ENCODE measurements around the gene SLX9.
A peak's percentile ranks its signal among the peaks of the same experiment; 100 is the strongest.
"Not testable (repeated sequence)": the region's sequence is repeated elsewhere in the genome, so short reads cannot be mapped to it uniquely, and the experiment has no call there.

Gene SLX9

DNA sequence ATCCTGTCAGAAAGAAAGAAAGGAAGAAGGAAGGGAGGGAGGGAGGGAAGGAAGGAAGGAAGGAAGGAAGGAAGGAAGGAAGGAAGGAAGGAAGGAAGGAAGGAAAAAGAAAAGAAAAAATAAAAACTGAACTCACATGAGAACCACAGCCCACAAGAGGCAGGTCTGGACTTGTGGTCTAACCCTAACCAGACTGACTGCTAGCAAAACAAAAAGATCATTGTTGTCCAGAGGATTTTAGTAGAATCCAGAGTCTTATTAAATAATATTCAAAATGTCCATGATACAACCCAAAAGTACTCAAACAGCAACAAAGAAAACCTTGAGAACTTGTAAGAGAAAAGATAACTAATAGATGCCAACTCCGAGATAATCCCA lies 14.5 kb upstream of the SLX9 start:
- DNase-seq (ENCODE audit: low spot score): no peak
- TF ChIP-seq, protein P1, sequence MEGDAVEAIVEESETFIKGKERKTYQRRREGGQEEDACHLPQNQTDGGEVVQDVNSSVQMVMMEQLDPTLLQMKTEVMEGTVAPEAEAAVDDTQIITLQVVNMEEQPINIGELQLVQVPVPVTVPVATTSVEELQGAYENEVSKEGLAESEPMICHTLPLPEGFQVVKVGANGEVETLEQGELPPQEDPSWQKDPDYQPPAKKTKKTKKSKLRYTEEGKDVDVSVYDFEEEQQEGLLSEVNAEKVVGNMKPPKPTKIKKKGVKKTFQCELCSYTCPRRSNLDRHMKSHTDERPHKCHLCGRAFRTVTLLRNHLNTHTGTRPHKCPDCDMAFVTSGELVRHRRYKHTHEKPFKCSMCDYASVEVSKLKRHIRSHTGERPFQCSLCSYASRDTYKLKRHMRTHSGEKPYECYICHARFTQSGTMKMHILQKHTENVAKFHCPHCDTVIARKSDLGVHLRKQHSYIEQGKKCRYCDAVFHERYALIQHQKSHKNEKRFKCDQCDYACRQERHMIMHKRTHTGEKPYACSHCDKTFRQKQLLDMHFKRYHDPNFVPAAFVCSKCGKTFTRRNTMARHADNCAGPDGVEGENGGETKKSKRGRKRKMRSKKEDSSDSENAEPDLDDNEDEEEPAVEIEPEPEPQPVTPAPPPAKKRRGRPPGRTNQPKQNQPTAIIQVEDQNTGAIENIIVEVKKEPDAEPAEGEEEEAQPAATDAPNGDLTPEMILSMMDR (IDR thresholded peaks at IDR 0.05; ENCODE audit: extremely low read depth, missing control alignments): no peak

GRCh38 chr21:44926331-44927101 lies 13.3 kb upstream of the SLX9 start:
- no peak for DNase-seq (ENCODE audit: low spot score)
- TF ChIP-seq, protein P1 (IDR thresholded peaks at IDR 0.05; ENCODE audit: extremely low read depth, missing control alignments): no peak

- DNase-seq (ENCODE audit: low spot score): no peak
- TF ChIP-seq, protein P1 (IDR thresholded peaks at IDR 0.05; ENCODE audit: extremely low read depth, missing control alignments): no peak
Observed at GRCh38 chr21:44927259-44927586, 12.6 kb upstream of the SLX9 start.

DNA sequence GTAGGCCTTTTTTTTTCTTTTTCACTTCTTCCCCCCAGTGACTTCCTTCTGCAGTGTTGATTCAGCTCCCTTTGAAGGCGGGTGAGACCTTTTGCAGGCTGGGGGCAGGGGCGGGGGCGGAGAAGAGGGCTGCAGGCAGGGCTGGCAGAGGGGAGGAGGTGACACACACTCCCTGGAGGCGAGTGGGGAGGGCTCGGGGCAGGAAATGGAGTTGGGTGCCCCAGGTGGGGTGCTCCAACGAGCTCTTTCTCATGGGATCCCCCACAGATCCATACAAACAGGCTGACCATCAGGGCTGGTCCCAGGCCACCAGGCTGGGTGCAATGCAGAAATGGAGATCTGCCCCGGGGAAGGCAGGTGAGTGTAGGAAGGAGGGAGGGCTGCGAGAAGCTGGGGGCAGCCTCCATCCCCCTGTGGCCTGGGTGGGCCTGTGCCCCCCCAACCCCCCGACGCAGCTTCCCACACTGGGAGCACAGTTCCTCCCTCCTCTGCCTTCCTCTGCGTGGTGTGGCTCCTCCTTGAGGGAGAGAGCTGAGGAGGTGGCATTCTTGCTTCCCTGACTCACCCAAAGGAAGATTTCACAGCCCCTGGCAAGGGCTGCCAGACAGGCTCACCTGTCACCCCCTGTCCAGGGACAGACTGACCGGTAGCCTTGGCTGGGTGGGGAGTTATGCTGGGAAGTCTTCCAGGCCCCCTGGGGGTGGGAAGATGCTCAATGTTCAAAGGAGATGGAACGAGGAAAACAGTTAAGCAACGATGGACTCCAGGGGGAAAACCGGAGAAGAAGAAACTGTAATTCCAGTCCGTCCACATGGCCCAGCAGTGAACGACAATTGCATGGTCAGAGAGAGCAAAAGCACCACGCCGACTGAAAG lies 12.0 kb upstream of the SLX9 start:
- TF ChIP-seq, protein P1 (IDR thresholded peaks at IDR 0.05; ENCODE audit: extremely low read depth, missing control alignments): no peak
- DNase-seq (ENCODE audit: low spot score): peak; percentile 83

DNA sequence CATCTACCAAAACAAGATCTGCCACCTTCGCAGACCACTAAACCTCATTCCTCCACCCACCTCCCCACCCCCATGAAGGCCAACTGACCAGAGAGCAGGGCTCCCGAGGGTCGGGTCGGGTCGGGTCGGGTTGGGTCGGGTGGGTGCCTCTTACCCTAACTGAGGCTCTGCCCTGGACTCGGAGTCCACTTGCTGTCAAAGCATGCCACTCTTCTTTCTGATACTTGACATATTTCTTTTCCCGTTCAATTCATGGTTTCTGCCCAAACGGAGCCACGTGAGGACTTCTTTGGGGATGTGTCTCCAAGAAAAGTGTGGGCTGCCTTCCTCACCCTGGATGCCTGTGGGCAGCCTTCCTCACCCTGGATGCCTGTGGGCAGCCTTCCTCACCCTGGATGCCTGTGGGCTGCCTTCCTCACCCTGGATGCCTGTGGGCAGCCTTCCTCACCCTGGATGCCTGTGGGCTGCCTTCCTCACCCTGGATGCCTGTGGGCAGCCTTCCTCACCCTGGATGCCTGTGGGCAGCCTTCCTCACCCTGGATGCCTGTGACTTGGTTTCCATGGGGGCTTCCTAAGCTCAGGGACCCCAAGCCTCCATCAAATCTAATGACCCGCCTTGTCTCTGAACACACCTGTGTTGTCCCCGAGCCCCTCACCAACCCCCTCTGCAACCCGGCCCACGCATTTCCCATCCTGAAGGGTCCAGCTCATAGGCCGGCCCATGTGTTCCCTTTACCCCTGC lies 11.2 kb upstream of the SLX9 start:
- not testable (repeated sequence) for DNase-seq (ENCODE audit: low spot score)

DNA sequence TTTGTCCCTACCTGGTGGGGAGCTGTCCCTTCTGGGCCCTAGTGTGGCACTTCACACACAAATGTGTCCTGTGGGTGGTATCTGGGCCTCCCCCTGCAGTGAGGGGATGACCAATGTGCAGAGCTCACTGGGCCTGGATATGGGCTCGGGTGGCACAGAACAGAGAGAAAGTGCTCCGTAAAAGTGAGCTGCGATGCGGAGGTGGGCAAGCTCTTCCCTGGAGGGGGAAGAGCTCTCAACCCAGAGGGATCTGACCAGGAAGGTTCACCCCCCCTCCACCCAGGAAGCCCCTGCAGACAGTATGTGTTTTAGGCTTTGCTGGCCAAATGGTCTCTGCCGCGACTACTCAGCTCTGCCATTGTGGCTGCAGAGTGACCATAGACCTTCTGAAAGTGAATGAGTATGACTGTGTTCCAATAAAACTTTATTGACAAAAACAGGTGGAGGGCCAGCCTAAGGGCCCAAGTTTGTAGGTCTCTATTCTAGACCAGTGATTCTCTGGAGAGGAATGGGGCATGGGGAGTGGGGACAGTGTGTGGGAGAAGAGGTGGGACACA lies 10.5 kb upstream of the SLX9 start:
- TF ChIP-seq, protein P1 (IDR thresholded peaks at IDR 0.05; ENCODE audit: extremely low read depth, missing control alignments): no peak
- DNase-seq (ENCODE audit: low spot score): no peak

DNA sequence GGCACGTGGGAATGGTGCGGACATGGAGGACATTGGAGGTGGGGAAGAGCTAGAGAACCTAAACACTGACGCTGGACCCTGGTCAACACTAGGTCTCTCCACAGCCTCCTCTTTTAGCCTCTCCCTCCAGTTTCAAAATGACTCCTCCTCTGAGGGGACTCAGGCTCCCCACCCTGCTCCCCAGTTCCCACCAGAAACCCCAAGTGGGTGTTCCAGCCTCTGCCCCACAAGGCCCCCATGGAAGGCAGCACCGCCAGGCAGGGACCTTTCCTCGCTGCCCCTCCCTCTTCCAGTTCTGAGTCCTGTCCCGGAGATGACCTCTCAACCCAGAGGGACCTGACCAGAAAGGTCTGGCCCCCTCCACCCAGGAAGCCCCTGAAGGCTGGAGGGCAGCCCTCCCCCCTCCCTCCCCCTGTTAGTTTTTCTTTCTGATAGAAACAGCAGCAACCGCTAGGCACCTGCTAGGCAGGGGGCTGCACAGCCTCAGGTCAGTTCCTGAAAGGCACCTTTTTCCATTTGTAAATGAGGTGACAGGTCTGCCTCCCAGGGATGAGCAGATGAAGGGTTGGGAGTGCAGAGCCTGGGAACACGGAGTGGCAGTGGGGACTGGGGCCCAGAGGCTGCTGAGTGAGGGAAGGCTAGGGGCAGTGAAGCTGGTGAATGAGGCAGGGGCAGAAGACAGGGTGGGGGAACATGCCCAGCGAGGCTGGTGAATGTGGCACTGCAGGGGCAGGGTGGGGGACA lies 9.9 kb upstream of the SLX9 start:
- DNase-seq (ENCODE audit: low spot score): peak; percentile 67
- TF ChIP-seq, protein P1 (IDR thresholded peaks at IDR 0.05; ENCODE audit: extremely low read depth, missing control alignments): no peak

Data from GM20000 (cell line).